K562 (cell line): Measurements from ENCODE around the gene GALNS. TPM values are rescaled to one million over a fixed set of nuclear protein-coding genes. Genes with fewer than 3 reads are reported as not detected.

Experiments
- CSDE1 ChIP-seq, 2 experiments: fragments of 450-650 bp; IDR thresholded peaks; 2 replicates each; pipeline ENCODE4 v1.6.1; 2016; ENCODE audit warnings: mild to moderate bottlenecking in 1 of 2
- E2F4 ChIP-seq: sonication (generic); formaldehyde crosslinking; IDR thresholded peaks from 2 replicates; pipeline ENCODE4 v1.8.0; 2022; ENCODE audit warnings: mild to moderate bottlenecking, low read depth, missing genetic modification reagents
- ETV6 ChIP-seq, 3 experiments: fragments of 150-350 bp in 1 of 3; sonication (generic) in 1 of 3; formaldehyde crosslinking in 1 of 3; IDR thresholded peaks; 2 replicates each; pipeline versions ENCODE4 v1.6.1 to v1.8.0; 2014 to 2022; ENCODE audit warnings: borderline replicate concordance in 2 of 3, low read depth in 2 of 3, antibody characterized with exemption in 1 of 3, low read length in 1 of 3, mild to moderate bottlenecking in 1 of 3, missing genetic modification reagents in 1 of 3
- FOXJ2 ChIP-seq: fragments of 200-800 bp; sonication (Bioruptor generic); IDR thresholded peaks from 2 replicates; pipeline ENCODE4 v1.6.1; 2016; ENCODE audit warnings: missing genetic modification characterization, missing compliant biosample characterization
- KDM4B ChIP-seq, 2 experiments: fragments of 450-650 bp in 1 of 2; sonication (generic) in 1 of 2; IDR thresholded peaks; 2 replicates each; pipeline ENCODE4 v1.6.1; 2016 to 2017; ENCODE audit warnings: borderline replicate concordance in 2 of 2, antibody characterized with exemption in 1 of 2, low read depth in 1 of 2, mild to moderate bottlenecking in 1 of 2
- NCOR1 ChIP-seq: fragments of 450-650 bp; IDR thresholded peaks from 2 replicates; pipeline ENCODE4 v1.6.1; 2016; ENCODE audit warnings: mild to moderate bottlenecking, moderate library complexity
- NFATC3 ChIP-seq: fragments of 450-650 bp; IDR thresholded peaks from 2 replicates; pipeline ENCODE4 v1.6.1; 2017; ENCODE audit warnings: mild to moderate bottlenecking
- PHF21A ChIP-seq: fragments of 450-650 bp; IDR thresholded peaks from 2 replicates; pipeline ENCODE4 v1.6.1; 2017; ENCODE audit warnings: low read depth, borderline replicate concordance
- POLR2A ChIP-seq: fragments of 450-650 bp; conservative IDR thresholded peaks from 2 replicates; pipeline ENCODE4 v1.6.1; 2016
- REST ChIP-seq, 2 experiments: fragments of 450-650 bp; formaldehyde crosslinking in 1 of 2; IDR thresholded peaks; 2 replicates each; pipeline versions ENCODE4 v1.4.0 to v1.6.1; 2014 to 2020; ENCODE audit warnings: mild to moderate bottlenecking in 2 of 2, borderline replicate concordance in 1 of 2, low read depth in 1 of 2
- SIN3A ChIP-seq, 2 experiments: fragments of 150-350 bp in 1 of 2; IDR thresholded peaks; 2 replicates each; pipeline ENCODE4 v1.6.1; 2011 to 2016; ENCODE audit warnings: borderline replicate concordance in 2 of 2, low read depth in 2 of 2, low read length in 2 of 2, mild to moderate bottlenecking in 2 of 2, moderate library complexity in 2 of 2; ENCODE audit not compliant: control insufficient read depth in 1 of 2
- SNRNP70 ChIP-seq: fragments of 200-400 bp; formaldehyde crosslinking; optimal IDR thresholded peaks from 2 replicates; pipeline ENCODE3; 2017; ENCODE audit warnings: low read depth, low read length
- TCF7 ChIP-seq: sonication (generic); IDR thresholded peaks from 2 replicates; pipeline ENCODE4 v1.6.1; 2016; ENCODE audit warnings: antibody characterized with exemption, borderline replicate concordance
- TFAP4 ChIP-seq: sonication (generic); formaldehyde crosslinking; IDR thresholded peaks from 2 replicates; pipeline ENCODE4 v1.8.0; 2022; ENCODE audit warnings: missing genetic modification reagents, mild to moderate bottlenecking, moderate library complexity, borderline replicate concordance
- ZNF165 ChIP-seq: fragments of 250-450 bp; sonication (Bioruptor Pico); IDR thresholded peaks from 2 replicates; pipeline ENCODE4 v1.4.0; 2020; ENCODE audit warnings: borderline replicate concordance
- ZNF551 ChIP-seq: fragments of 250-450 bp; sonication (Bioruptor Pico); IDR thresholded peaks from 2 replicates; pipeline ENCODE4 v1.5.0; 2021; ENCODE audit warnings: mild to moderate bottlenecking, moderate library complexity
- polyA plus RNA-seq, 8 experiments: library from polyadenylated mRNA; depleted of rRNA in 4 of 8; stranded (reverse) in 5 of 8; unstranded in 3 of 8; fragments of >200 nt; fragmentation: Nextera tagmentation in 2 of 8; fragmentation: Illumina TruSeq in 1 of 8; extraction: Ambion mirVana in 2 of 8; extraction: Trizol in 1 of 8; gene quantifications; 2 replicates each; pipeline versions ENCODE4 v1.2.1 to v1.2.3, GENCODE V29; 2011 to 2014; ENCODE audit warnings: inconsistent platforms in 1 of 8, missing spikeins in 1 of 8
- total RNA-seq, 7 experiments: library from RNA; depleted of rRNA in 6 of 7; stranded (reverse); fragments of >200 nt in 6 of 7; fragmentation: Illumina TruSeq in 2 of 7; extraction: Trizol in 2 of 7; gene quantifications; 2 replicates each; pipeline versions ENCODE4 v1.2.1 to v1.2.3, GENCODE V29; 2011 to 2021; ENCODE audit warnings: low replicate concordance in 1 of 7

GALNS gene
- total and polyA plus RNA-seq, 9 of the 15 experiments (the other 6 are each of a cell fraction or from before 2014, with no cell fraction given), result 0.38 to 13.2 (median 4.3) TPM

DNA sequence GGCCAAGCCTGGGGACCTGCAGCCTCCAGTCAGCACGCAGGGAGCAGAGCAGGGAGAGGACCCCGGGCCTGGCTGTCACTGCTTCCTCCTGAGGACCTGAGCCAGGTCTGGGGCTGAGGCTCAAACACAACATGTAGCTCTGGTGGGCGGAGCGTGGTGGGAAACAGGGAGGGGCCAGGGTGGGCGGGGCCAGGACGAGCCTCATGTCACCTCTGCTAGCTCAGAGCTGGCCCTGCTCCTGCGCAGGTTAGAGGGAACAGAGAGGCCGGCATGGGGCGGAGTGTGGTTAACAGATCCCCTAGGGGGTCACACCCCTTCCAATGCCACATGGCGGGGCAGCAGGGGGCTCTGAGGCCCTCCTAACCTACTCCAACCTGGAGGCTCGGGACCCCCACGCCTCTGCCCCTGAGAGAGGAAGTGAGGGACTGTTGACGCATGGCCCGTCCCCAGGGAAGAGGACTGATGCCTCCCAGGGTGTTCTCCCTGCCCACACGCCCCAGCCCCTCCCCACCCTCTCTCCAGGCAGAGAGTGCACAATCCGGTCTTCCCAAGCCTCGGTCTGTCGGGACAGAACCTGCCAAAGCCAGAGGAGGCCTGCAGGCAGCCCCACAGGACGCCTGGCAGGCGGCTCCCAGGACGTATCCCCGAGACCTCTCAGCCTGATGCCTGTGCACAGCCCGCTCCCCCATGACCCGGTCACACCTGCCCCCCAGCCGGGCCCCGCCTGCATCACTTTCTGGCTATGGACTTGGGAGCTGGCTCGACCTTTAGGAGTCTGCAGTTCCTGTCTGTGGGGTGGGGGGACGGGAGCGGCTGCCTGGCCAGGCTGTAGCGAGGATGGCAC lies 86.9 kb downstream of the GALNS start (continued):
- TF ChIP-seq NFATC3, result no peak
- TF ChIP-seq PHF21A, result no peak
- TF ChIP-seq REST (IDR thresholded peaks at IDR 0.05; ENCODE audit: borderline replicate concordance), result peak; percentile 23; the same call in 1 of the 2 replicates
- TF ChIP-seq REST (CRISPR knock-in tag; IDR thresholded peaks at IDR 0.05; ENCODE audit: low read depth), result peak; percentile 68; the same call in 1 of the 2 replicates
- TF ChIP-seq KDM4B (IDR thresholded peaks at IDR 0.05; ENCODE audit: borderline replicate concordance in 2 of 2, low read depth in 1 of 2), result peak in 1 of 2 experiments; percentile 12; a peak in 1 of 4 replicates
- 0 out of 2 replicates have a peak, but pooled peaks have one; percentile 5 for TF ChIP-seq E2F4 (CRISPR knock-in tag)
- TF ChIP-seq ZNF165 (CRISPR knock-in tag), result no peak
- no peak for TF ChIP-seq NCOR1
- TF ChIP-seq CSDE1 (IDR thresholded peaks at IDR 0.05), result no peak
- TF ChIP-seq FOXJ2 (tag), result no peak
- TF ChIP-seq TFAP4, result no peak
- TF ChIP-seq SIN3A (IDR thresholded peaks at IDR 0.05; ENCODE audit: borderline replicate concordance in 2 of 2, control insufficient read depth in 1 of 2, low read depth in 2 of 2, low read length in 2 of 2), result peak; percentile 34 to 83; a peak in 2 of 4 replicates
- no peak for TF ChIP-seq ETV6 (IDR thresholded peaks at IDR 0.05; ENCODE audit: borderline replicate concordance in 1 of 2, low read depth in 2 of 2, low read length in 1 of 2)
- no peak for TF ChIP-seq ETV6 (CRISPR knock-in tag; IDR thresholded peaks at IDR 0.05; ENCODE audit: borderline replicate concordance)
- TF ChIP-seq TCF7, result no peak
- TF ChIP-seq SNRNP70, result no peak
- TF ChIP-seq ZNF551 (CRISPR knock-in tag), result no peak
- TF ChIP-seq POLR2A, result peak; percentile 69
